Measurements from ENCODE around the gene RAB27A.

- no peak for TF ChIP-seq CTCF (IDR thresholded peaks at IDR 0.05; ENCODE audit: low read length)
- no peak for TF ChIP-seq EZH2 (IDR thresholded peaks at IDR 0.05; ENCODE audit: borderline replicate concordance, low read length)
Measured at GRCh38 chr15:55241186-55241585, 48.4 kb downstream of the RAB27A start.
